ENCODE measurements around the gene URGCP.
"Not testable (repeated sequence)": the region's sequence is repeated elsewhere in the genome, so short reads cannot be mapped to it uniquely, and the experiment has no call there.

Gene URGCP

DNA sequence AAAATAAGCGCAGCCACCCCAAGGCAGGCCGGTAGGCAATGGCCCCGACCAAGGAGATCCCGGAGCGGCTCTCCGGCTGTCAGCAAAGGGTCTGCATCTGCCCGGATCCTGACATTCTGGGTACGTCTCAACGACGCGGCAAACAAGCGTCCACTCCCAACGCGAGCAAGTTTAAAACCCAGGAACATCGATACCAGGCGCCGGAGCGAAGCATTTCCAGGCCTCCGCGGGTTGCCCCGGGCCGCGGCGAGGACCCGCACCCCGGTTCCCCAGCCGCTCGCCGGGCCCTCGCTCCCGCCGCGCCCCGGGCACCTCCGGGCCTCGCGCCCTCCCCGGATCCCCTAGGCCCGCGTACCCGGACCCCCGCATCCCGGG, 453 bp downstream of the URGCP start:
- DNase-seq = peak; percentile 8

DNA sequence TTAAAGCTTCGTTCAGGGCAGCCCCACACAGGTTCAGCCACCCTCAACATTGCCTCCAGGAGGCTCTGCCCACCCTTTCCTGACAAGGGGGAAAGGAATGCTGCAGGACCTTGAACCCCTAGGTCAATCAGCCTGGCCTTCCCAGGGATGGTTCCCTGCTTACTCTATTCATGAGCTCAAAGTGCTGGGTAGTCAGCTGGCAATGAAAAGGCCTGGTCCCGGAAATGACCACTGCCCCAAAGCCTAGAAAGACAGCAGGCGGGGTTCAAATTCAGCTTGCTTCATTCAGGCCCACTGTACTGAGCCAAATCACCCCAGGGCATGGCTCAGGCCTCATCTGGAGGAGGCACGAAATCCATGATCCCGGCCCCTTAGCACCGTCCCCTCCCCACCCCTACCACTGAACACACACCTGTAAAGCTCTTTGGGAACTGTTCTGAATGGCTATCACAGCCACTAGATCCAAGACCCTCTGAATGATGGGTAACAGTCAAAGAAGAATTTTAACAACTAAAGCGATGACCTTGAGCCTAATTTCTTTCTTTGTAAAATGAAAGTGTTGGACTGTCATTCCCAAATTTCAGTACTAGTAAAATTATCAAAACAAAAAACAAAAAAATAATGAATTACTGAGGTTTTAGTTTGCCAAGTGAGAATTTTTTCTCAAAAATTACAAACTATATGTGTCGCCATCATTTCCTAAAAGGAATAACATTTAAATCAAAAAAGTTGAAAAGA, 1.0 kb downstream of the URGCP start:
- no peak for DNase-seq

DNA sequence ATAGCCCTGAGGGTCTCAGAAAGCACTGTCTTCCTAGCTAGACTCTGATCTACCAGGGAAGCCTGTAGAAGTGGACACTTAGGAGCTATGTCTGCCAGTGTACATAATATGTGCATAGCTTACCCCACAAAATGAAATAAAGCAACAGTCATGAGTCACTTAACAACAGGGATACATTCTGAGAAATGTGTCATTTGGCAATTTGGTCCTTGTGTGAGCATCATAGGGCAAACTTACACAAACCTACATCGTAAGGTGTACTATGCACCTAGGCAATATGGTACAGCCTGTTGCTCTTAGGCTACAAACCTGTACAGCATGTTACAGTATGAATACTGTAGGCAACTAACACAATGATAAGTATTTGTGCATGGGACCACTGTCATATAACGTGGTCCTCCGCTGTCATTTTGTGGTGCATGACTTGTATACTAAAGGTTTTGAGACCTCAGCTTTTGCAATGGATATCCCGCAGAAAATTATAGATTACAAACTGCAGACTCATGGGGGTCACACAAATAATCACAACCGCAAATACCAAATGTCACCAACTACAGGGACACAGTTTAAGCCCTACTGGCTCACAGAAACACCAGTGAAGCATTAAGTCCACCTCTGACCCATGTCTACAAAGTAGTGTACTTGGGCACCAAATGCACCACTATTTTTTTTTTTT, 1.7 kb downstream of the URGCP start:
- no peak for DNase-seq

DNA sequence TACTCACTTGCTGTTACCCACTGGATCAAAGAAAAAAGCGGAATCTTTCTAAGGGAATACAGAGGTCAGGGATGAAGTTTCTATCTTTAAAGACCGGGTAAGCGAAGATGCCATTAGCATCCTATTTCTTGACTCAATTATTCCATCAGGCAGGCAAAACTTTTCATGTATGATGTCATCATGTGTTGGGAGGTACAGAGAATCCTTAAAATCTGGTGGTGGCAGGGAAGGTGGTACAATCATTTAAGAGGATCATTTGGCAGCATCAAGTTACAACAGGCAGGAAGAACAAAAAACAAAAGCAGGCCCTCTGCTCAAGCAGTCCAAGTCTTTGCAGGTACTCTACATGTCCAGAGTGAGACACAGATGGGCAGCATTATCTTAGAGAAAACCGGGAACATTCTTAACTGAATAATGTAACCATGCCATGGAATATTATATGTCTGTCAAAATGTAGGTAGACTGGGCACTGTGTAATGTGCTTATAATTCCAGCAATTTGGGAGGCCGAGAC, 3.8 kb downstream of the URGCP start:
- DNase-seq = no peak

DNA sequence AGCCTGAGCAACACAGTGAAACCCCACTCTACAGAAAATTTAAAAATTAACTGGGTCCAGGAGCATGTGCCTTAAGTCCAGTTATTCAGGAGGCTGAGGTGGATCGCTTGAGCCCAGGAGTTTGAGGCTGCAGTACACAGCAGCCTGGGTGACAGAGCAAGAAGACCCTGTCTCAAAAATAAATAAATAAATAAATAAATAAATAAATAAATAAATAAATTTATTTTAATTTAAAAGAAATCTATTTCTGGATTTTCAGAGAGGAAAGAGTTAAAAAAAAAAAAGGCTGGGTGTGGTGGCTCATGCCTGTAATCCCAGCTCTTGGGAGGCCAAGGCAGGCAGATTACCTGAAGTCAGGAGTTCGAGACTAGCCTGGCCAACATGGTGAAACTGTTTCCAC, 7.8 kb downstream of the URGCP start:
- DNase-seq = not testable (repeated sequence)

DNA sequence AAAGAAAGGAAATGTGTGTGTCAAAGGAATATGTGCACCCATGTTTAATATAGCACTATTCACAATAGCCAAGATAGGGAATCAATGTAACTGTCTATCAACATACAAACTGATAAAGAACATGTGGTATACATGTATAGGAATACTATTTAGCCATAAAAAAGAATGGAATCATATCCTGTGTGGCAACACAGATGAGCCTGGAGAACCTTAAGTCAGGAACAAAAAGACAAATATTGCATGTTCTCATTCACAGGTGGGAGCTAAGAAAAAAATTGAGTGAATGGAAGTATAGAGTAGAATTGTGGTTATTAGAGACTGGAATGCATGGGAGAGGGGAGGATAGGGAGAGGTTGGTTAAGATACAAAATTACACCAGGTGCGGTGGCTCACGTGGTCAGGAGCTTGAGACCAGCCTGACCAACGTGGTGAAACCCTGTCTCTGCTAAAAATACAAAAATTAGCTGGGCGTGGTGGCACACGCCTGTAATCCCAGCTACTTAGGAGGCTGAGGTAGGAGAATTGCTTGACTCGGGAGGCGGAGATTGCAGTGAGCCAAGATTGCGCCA, 10.5 kb downstream of the URGCP start:
- no peak for DNase-seq

DNA sequence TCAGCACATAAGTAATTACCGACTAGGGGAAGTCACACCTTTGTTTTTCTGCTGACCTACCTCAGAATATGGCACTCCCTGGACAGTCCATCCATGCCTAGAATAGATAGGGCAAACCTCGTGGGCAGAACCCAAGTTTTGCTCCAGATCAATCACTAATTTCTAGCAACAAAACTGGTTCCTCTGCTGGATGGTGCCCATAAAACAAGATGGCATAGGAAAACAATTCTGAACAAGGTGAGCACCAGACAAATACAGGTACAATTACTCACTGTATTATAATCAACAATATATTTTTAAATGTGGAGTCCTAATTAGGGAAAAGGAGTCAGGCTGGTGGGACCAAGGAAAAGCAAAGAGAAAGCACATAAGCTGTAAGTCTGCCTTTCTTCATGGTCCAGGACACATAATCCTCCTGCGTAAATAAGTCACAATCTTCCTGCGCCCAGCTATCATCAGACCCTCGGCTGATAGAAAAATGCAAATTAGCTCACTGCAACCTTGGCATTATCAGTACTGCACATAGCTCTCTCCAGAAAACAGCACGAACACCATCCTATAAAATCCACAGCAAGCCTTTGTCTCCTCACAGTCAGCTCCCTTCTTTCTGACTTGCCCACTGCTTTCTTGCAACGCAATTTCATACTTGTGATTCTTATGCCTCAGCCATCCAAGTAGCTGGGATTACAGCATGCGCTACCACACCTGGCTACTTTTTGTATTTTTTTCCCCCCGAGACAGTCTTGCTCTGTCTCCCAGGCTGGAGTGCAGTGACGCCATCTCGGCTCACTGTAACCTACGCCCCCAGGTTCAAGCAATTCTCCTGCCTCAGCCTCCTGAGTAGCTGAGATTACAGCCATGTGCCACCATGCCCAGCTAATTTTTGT, 15.1 kb downstream of the URGCP start:
- DNase-seq = no peak

DNA sequence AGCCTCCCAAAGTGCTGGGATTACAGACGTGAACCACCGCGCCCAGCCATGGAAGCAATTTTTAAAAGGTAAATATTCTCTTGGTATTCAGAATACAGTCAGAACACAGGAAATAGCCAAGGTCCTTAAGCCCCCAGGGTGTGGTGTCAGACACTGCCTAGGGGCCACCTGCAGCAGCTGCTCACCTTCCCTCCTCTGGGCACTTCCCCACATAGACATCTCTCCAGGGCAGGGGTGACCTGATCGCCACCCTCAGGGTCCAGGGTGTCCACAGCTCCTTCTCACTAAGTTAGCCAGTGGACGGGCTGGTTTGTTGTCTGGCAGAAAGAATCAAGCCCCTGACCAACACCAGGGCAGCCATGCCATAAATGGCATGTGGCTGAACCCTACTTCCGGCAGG, 15.9 kb downstream of the URGCP start:
- no peak for DNase-seq

DNA sequence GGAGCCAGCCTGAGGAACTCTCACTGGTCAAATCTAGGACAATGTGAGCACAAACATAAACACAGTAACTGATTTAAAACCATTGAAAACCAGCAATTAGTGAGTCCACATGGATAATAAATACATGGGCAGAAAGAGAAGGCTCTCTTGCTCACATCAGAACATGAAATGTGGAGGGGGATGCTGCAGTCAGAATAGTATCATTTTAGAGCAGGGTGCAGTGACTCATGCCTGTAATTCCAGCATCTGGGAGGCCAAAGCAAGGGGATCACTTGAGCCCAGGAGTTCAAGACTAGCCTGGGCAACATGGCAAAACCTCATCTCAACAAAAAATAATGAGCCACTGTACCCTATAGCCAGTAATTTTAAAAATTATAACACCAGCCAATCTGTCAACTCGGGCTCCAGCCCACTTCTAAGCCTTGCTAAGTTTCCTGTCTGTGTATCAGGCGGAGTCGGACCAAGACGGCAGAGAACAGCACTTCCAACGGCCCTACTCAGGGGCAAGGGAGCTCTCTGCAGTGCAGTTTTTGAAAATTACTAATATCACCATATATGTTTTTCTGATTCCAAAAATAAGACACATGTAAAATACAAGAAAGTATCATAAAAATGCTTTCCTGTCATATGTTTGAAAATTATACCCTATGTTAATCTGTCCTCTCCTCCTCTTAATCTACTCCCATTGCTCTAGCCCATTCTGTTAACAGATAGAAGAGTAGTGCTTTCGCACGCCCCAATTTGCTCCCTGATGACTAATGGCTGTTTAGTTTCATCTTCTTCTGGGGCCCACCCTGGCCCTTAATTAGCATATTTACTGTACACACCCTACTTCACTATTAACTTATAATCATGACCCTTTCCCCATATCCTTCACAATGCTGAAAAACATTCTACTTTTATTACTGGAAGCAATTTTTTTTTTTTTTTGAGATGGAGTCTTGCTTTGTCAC, 17.1 kb downstream of the URGCP start:
- DNase-seq = no peak

DNA sequence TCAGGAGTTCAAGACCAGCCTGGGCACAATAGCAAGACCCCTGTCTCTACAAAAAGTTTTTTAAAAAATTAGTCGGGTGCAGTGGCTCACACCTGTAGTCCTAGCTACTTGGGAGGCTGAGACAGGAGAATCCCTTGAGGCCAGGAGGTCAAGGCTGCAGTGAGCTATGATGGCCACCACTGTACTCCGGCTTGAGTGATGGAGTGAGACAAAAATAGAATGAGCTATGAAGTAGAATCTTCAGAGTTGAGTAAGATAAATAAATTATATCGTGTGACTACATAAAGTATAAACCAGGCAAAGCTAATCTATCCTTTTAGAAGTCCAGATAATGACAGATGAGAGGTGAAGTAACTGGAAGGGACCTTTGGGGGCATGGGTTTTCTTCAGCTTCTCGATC, 21.8 kb downstream of the URGCP start:
- no peak for DNase-seq

DNA sequence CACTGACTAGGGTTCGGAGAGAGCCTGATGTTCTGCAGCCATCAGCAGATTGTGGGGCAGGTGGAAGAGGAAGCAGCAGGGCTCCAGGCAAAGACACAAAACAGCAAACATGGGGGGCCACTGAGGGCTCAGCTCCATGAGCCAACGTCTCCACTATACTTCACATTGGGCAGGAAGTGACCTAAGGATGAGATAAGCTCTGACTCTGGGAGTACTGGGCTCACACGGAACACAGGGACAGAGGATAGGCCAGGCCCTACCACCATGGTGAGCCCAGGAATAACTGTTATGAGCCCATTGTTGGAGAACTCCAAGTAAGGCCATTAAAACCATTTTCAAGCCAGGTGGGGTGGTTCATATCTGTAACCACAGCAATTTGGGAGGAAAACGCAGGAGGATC, 22.2 kb downstream of the URGCP start:
- DNase-seq = no peak

DNA sequence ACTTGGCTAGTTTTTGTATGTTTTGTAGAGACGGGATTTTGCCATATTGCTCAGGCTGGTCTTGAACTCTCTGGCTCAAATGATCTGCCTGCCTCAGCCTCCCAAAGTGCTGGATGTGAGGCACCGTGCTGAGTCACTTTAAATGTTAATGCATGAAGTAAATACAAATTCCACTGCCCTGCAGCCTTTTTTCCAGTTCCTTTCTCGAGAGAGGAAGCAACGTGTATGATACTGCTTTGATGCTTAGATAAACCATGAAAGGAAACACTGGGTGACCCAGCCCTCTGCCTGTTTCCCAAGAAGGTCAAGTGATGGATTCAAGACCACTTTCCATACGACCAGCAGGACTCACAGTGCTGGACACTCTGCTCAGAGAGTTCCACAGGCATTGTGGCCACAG, 25.8 kb downstream of the URGCP start:
- DNase-seq = no peak

DNA sequence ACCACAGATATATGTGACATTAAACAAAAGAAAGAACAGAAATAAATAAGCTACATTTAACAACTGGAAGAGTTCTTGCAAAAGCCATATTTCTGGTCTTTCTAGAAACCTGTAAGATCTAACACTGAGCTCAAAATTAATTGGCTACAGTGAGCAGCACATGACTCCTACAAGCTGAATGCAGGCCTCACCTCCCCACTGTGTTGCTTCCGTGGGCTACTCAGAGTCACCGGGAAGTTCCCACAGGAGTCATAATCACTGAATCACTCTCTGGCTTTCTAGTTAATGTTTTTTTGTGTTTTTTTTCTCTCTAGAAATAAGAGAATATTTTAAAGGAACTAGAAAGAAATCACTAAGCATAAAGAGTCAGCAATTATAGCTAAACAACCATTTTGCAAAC, 26.9 kb downstream of the URGCP start:
- no peak for DNase-seq

DNA sequence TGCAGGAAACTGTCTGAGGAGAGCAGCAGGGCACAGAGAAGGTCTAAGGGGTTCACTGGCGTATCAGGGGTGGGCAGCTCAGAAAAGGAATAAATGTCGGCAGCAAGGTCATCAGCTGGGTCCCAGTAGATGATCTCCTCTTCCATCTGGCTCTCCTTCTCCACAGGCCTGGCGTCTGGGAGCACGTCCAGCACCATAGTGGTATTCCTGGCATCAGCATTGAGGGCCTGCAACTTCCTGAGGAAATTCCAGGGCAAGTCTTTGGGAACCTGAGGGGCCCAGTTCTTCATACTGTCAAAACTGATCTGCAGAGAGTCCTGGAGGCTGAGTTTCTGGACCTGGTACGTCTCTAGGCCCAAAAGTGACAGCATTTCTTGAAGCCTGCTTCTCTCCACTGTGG, 27.5 kb downstream of the URGCP start:
- DNase-seq = no peak

DNA sequence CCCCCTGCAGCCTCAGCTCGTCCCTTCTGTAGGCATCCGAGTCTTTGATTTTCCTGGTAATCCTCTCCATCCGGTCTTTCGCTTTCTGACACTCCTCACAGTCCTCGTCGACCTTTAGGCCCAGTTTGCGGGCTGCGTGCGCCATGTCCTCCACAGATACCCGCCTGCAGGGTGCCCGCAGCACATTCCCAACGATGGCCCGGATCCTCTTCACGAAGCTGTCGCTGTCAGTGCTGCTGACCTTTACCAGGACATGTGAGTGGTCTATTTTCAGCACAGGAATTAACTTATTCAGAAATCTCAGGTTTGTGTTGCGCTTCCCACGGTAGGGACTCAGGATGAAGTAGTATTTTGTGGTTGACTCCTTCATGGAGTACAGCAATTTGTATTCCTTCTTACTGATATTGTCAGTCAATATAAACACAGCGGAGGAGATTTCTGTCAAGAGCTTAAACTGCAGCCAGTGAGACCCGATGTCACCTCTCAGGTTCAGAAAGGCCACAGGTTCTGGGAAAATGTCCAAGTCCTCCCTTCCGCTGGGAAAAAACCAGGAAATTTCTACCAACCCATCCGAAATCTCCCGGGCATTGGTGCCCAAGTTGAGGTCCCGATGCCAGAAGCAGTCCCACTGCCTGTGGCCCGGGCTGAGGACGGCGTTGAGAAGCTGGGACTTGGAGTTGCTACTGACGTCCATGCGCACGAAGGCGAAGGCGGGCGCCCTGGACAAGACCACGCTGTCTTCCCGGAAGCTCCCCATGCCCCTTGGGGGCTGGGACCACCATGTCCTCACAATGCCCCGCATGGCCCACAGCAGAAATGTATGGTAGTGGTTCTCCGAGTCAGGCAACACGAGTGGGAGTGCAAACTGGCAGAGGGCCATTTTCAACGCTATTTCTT, 28.2 kb downstream of the URGCP start:
- no peak for DNase-seq

DNA sequence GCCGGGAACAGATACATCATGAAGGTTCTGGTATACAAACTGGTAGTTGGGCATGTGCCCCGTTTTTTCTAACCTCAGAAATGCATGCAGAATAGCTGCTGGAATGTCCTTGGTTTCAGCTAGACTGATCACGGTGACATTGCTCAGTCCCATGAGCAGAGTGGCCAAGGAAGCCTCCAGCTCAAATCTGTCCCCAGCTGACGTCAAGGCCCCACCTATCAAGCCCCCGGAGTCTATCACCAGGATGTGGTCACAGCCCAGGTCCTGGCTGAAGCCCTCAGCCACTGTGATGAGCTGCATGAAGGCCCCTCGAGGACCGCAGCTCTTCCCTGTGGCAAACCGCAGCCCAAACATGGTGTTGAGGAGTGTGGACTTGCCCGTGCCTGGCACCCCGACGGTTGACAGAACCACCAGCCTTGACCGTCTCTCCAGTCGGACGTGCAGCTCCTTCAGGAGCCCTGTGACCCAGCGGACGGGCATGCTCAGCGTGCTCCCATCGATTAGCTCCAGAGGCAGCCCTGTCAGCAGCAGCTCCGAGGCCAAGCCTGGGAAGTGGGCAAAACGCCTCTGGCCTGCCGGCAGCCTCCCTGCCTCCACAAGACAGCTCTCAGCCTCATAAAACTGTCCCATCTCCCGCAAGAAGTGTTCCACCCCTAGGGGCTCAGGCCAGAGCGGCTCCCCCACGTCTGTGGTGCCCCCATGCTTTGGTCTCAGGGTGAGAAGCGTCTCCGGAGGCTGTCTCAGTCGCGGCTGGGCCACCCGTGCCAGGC, 29.2 kb downstream of the URGCP start:
- DNase-seq = no peak

DNA sequence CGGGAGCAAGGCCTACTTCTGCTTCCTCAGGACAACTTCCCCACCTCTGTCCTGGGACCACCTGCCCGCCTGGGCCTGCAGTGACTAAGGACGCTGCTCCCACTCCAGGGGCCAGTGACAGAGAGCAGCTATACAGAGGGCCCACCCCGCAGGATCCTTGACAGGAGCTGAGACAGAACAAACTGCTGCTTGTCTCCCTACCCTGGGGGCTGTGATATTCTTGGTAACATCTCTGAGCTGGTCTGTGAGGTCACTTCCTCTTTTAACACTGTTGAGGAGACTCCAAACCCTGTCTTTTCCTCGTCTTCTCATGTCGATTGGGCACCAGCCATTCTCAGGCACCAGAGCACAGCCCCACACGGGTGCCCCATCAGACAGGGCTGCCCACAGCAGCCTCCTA, 30.2 kb downstream of the URGCP start:
- no peak for DNase-seq

DNA sequence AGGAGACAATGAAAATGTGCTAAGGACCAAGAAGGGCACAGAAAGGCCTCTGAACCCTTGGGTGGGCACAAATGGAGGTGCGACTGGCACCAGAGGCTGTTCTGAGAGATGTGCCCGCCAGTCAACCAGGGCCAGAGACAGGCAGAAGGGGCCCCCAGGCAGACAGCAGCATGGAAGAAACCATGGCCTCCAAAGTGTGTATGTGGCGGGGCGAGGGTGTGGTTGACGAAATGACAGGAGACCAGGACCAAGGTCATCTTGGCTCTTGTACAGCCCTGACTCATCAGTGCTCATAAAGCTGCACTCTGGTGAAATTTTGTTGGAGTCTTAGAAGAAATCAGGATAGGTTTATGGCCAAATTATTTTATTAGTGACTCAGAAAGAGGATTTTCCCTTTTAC, 33.1 kb downstream of the URGCP start:
- DNase-seq = no peak

DNA sequence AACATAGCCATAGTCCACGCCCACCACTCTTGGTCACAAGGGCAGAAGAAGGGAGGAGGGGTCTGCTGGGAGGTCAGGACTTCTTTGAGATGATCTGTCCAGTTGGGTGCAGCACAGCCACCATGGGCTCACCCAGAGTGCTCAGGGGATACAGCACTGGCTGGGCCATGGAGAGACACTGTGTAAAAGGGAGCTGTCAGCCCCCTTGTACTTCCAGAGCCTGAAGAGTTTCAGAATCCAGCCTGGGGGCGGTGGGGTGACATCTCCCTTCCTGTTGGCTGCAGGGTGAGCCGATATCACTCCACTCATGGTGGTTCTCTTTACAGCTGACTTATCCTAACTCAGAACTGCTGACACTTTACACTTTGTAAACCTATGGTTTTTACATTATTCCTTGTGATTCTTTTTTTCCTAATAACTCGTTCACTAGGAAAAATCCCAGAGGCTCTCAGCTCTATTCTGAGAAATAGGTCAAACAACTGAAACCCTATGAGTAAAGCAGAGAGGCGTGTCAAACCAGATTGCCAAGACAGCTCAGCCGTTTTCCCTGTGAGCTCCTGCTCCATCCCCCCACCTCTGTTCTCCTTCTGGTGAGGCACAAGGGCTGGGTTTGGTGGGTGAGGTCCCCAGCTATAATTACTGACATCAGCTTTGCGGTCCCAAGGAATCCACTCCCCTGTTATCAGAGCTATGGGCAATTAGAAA, 33.8 kb downstream of the URGCP start:
- DNase-seq = no peak

Data from T-helper 9 cell (primary cell).